PFSK-1 (cell line): Measurements from ENCODE around the gene MAD1L1.

Experiments used
- POLR2AphosphoS5 ChIP-seq: IDR thresholded peaks from 2 replicates; pipeline ENCODE4 v1.6.1; 2012; ENCODE audit warnings: low read depth, mild to moderate bottlenecking, control low read depth, low read length, moderate library complexity
- REST ChIP-seq, 2 experiments: IDR thresholded peaks; 2 replicates each; pipeline versions ENCODE4 v1.6.1 to v1.8.0; 2011 to 2012; ENCODE audit warnings: low read depth in 2 of 2, low read length in 2 of 2, control low read depth in 1 of 2, inconsistent platforms in 1 of 2, mild to moderate bottlenecking in 1 of 2, moderate library complexity in 1 of 2; ENCODE audit not compliant: insufficient read depth in 1 of 2
- TAF1 ChIP-seq: IDR thresholded peaks from 2 replicates; pipeline ENCODE4 v1.6.1; 2012; ENCODE audit warnings: low read length, control low read depth, borderline replicate concordance; ENCODE audit not compliant: insufficient read depth

- TF ChIP-seq TAF1 = no peak
- no peak for TF ChIP-seq POLR2AphosphoS5
- no peak for TF ChIP-seq REST (IDR thresholded peaks at IDR 0.05; ENCODE audit: insufficient read depth in 1 of 2, low read depth in 2 of 2, low read length in 2 of 2)
Observed at GRCh38 chr7:2108071-2108455, 124.7 kb downstream of the MAD1L1 start.
